ENCODE measurements around the gene CAMSAP2.

CAMSAP2 gene

GRCh38 chr1:200795156-200795555 lies 56.5 kb downstream of the CAMSAP2 start:
- TF ChIP-seq EZH2phosphoT487 (IDR thresholded peaks at IDR 0.05; ENCODE audit: borderline replicate concordance) (no peak), CTCF (conservative IDR thresholded peaks at IDR 0.05; ENCODE audit: low read length) (no peak)
- Histone ChIP-seq H3K36me3 (ENCODE audit: insufficient read depth, low read length) (no peaks in the 10 kb centered on the region), H3F3A (ENCODE audit: low read depth) (no peaks in the 10 kb centered on the region), H3K4me3 (ENCODE audit: low read length, poor library complexity, severe bottlenecking) (no peak overlapping the region), H3K4me2 (ENCODE audit: low read depth, low read length, poor library complexity, severe bottlenecking) (no peak overlapping the region), H4K20me1 (ENCODE audit: insufficient read depth, low read length, poor library complexity, severe bottlenecking) (no peaks in the 10 kb centered on the region), H3K79me2 (ENCODE audit: insufficient read depth, low read length) (no peaks in the 10 kb centered on the region), H3K4me1 (ENCODE audit: insufficient read depth, low read length, poor library complexity, severe bottlenecking) (no peaks in the 10 kb centered on the region), H3K27me3 (ENCODE audit: insufficient read depth, low read length, poor library complexity, severe bottlenecking) (no peaks in the 10 kb centered on the region), H3K9me2 (replicated peaks; ENCODE audit: low read depth, low read length) (no peaks in the 10 kb centered on the region), H3K9me3 (ENCODE audit: insufficient read depth, low read depth, low read length) (no peaks in the 10 kb centered on the region), H2AFZ (ENCODE audit: low read length) (no peak overlapping the region), H3K9ac (ENCODE audit: low read depth, low read length, poor library complexity, severe bottlenecking) (no peak overlapping the region)

GRCh38 chr1:200802042-200802441 lies 63.3 kb downstream of the CAMSAP2 start:
- H4K20me1 ChIP-seq (ENCODE audit: insufficient read depth, low read length, poor library complexity, severe bottlenecking): no peaks in the 10 kb centered on the region
- no peaks in the 10 kb centered on the region for H3F3A ChIP-seq (ENCODE audit: low read depth)
- H3K4me1 ChIP-seq (ENCODE audit: insufficient read depth, low read length, poor library complexity, severe bottlenecking): no peaks in the 10 kb centered on the region
- no peaks in the 10 kb centered on the region for H3K9me3 ChIP-seq (ENCODE audit: insufficient read depth, low read depth, low read length)
- no peak overlapping the region for H2AFZ ChIP-seq (ENCODE audit: low read length)
- no peaks in the 10 kb centered on the region for H3K36me3 ChIP-seq (ENCODE audit: insufficient read depth, low read length)
- no peak for TF ChIP-seq EZH2phosphoT487 (IDR thresholded peaks at IDR 0.05; ENCODE audit: borderline replicate concordance)
- no peak for TF ChIP-seq CTCF (conservative IDR thresholded peaks at IDR 0.05; ENCODE audit: low read length)
- H3K4me3 ChIP-seq (ENCODE audit: low read length, poor library complexity, severe bottlenecking): no peak overlapping the region
- H3K79me2 ChIP-seq (ENCODE audit: insufficient read depth, low read length): no peaks in the 10 kb centered on the region
- H3K4me2 ChIP-seq (ENCODE audit: low read depth, low read length, poor library complexity, severe bottlenecking): no peak overlapping the region
- no peaks in the 10 kb centered on the region for H3K9me2 ChIP-seq (replicated peaks; ENCODE audit: low read depth, low read length)
- no peaks in the 10 kb centered on the region for H3K27me3 ChIP-seq (ENCODE audit: insufficient read depth, low read length, poor library complexity, severe bottlenecking)
- no peak overlapping the region for H3K9ac ChIP-seq (ENCODE audit: low read depth, low read length, poor library complexity, severe bottlenecking)

GRCh38 chr1:200802865-200803512 lies 64.3 kb downstream of the CAMSAP2 start:
- Histone ChIP-seq H4K20me1 (ENCODE audit: insufficient read depth, low read length, poor library complexity, severe bottlenecking) (no peaks in the 10 kb centered on the region), H3K4me2 (ENCODE audit: low read depth, low read length, poor library complexity, severe bottlenecking) (no peak overlapping the region), H3K4me1 (ENCODE audit: insufficient read depth, low read length, poor library complexity, severe bottlenecking) (no peaks in the 10 kb centered on the region), H3K9me2 (replicated peaks; ENCODE audit: low read depth, low read length) (no peaks in the 10 kb centered on the region), H3K4me3 (ENCODE audit: low read length, poor library complexity, severe bottlenecking) (no peak overlapping the region), H3F3A (ENCODE audit: low read depth) (no peaks in the 10 kb centered on the region), H3K79me2 (ENCODE audit: insufficient read depth, low read length) (no peaks in the 10 kb centered on the region), H3K27me3 (ENCODE audit: insufficient read depth, low read length, poor library complexity, severe bottlenecking) (no peaks in the 10 kb centered on the region), H3K36me3 (ENCODE audit: insufficient read depth, low read length) (no peaks in the 10 kb centered on the region), H2AFZ (ENCODE audit: low read length) (no peak overlapping the region; the same call in 1 of the 2 replicates), H3K9ac (ENCODE audit: low read depth, low read length, poor library complexity, severe bottlenecking) (no peak overlapping the region), H3K9me3 (ENCODE audit: insufficient read depth, low read depth, low read length) (no peaks in the 10 kb centered on the region)
- TF ChIP-seq EZH2phosphoT487 (IDR thresholded peaks at IDR 0.05; ENCODE audit: borderline replicate concordance): no peak
- TF ChIP-seq CTCF (conservative IDR thresholded peaks at IDR 0.05; ENCODE audit: low read length): peak; percentile 99

Measured in Loucy (cell line).